ENCODE data around the gene MYO5C. TPM values are rescaled to one million over a fixed set of nuclear protein-coding genes. Genes with fewer than 3 reads are reported as not detected.
A peak's percentile ranks its signal among the peaks of the same experiment; 100 is the strongest.

MYO5C gene
- total and polyA plus RNA-seq, 2 of the 13 experiments (the other 11 are each of a cell fraction or from before 2014, with no cell fraction given), result 15.7 to 23.7 TPM

MicroRNA genes within 50 kb of the gene (microRNA counts, 767-probe panel; counts per million panel counts)
- microRNA hsa-miR-1266, result not detected

Small RNA genes within 50 kb of the gene (microRNA-seq; reads per million reads assigned to microRNA genes)
- gene MIR1266, result 9.4 reads per million, percentile 44 among the genes with 10 or more reads in this experiment

Small RNA genes within 50 kb of the gene (small RNA-seq; reads per million reads assigned to genes)
- gene MIR1266 (ENCODE audit: insufficient read depth in 2 of 3, insufficient read length in 3 of 3, low read depth in 2 of 3, low replicate concordance in 1 of 3) (0.10 to 8.7 (median 1.3) reads per million in 3 experiments), gene RF00019 (ENCODE audit: insufficient read depth in 2 of 3, insufficient read length in 3 of 3, low read depth in 2 of 3, low replicate concordance in 1 of 3) (0 reads per million in 3 experiments)

Other genes starting within 250 kb of the MYO5C start
- not detected in 2 replicates for gene BCL2L10, start 183.0 kb downstream of the MYO5C start, total RNA-seq (2016; rRNA removed; fragmentation: Illumina TruSeq; extraction: Trizol)
- not detected in 2 replicates for gene BCL2L10, start 183.0 kb downstream of the MYO5C start, polyA plus RNA-seq (2011; rRNA removed)
- 13.7 and 17.1 TPM in 2 replicates for gene GNB5, start 104.4 kb downstream of the MYO5C start, total RNA-seq (2016; rRNA removed; fragmentation: Illumina TruSeq; extraction: Trizol)
- gene GNB5, start 104.4 kb downstream of the MYO5C start, polyA plus RNA-seq (2011; rRNA removed), result 14.4 and 19.7 TPM in 2 replicates
- gene MYO5A, start 233.1 kb upstream of the MYO5C start, total RNA-seq (2016; rRNA removed; fragmentation: Illumina TruSeq; extraction: Trizol), result 4.8 and 9.4 TPM in 2 replicates
- 2.7 and 2.8 TPM in 2 replicates for gene MYO5A, start 233.1 kb upstream of the MYO5C start, polyA plus RNA-seq (2011; rRNA removed)